Muscle layer of duodenum (tissue), 2 donors: ENCODE measurements around the gene RNF31.
"Not testable (repeated sequence)": the region's sequence is repeated elsewhere in the genome, so short reads cannot be mapped to it uniquely, and the experiment has no call there.

Experiments used
- H3K27ac ChIP-seq: one replicate; pipeline ENCODE4 v1.7.0; 2013; ENCODE audit warnings: mild to moderate bottlenecking, low read length
- H3K27me3 ChIP-seq: one replicate; pipeline ENCODE4 v1.7.0; 2013; ENCODE audit warnings: low read depth, mild to moderate bottlenecking, control low read depth, low read length
- H3K36me3 ChIP-seq, 2 donors: one replicate each; pipeline ENCODE4 v1.7.0; 2013; ENCODE audit warnings: low read length in 2 of 2, control low read depth in 1 of 2, mild to moderate bottlenecking in 1 of 2; ENCODE audit not compliant: insufficient read depth in 2 of 2, control insufficient read depth in 1 of 2
- H3K4me1 ChIP-seq, 2 donors: one replicate each; pipeline ENCODE4 v1.7.0; 2013; ENCODE audit warnings: low read length in 2 of 2, mild to moderate bottlenecking in 2 of 2, control low read depth in 1 of 2, moderate library complexity in 1 of 2; ENCODE audit not compliant: insufficient read depth in 2 of 2, control insufficient read depth in 1 of 2
- H3K4me3 ChIP-seq, 2 donors: one replicate each; pipeline ENCODE4 v1.7.0; 2013; ENCODE audit warnings: low read length in 2 of 2, low read depth in 1 of 2, mild to moderate bottlenecking in 1 of 2
- H3K9me3 ChIP-seq, 2 donors: one replicate each; pipeline ENCODE4 v1.7.0; 2013; ENCODE audit warnings: low read length in 2 of 2, control low read depth in 1 of 2, mild to moderate bottlenecking in 1 of 2; ENCODE audit not compliant: control insufficient read depth in 1 of 2
- donor health status: healthy.

The RNF31 gene

GRCh38 chr14:24198814-24199524 is 51.7 kb downstream of the RNF31 start:
- peaks cover 14 to 21% of the 10 kb centered on the region in 2 donors for H3K4me1 ChIP-seq
- no peak overlapping the region for H3K27ac ChIP-seq
- H3K27me3 ChIP-seq = no peaks in the 10 kb centered on the region
- no peaks in the 10 kb centered on the region for H3K9me3 ChIP-seq
- H3K36me3 ChIP-seq = peaks cover 4 to 10% of the 10 kb centered on the region in 2 donors
- no peak overlapping the region for H3K4me3 ChIP-seq

- not testable (repeated sequence) for H3K9me3 ChIP-seq, H3K4me1 ChIP-seq, H3K4me3 ChIP-seq, H3K27ac ChIP-seq, H3K27me3 ChIP-seq
- H3K36me3 ChIP-seq = peaks cover 20 to 30% of the 10 kb centered on the region in 2 donors
Observed at GRCh38 chr14:24202538-24202937, 55.2 kb downstream of the RNF31 start.

DNA sequence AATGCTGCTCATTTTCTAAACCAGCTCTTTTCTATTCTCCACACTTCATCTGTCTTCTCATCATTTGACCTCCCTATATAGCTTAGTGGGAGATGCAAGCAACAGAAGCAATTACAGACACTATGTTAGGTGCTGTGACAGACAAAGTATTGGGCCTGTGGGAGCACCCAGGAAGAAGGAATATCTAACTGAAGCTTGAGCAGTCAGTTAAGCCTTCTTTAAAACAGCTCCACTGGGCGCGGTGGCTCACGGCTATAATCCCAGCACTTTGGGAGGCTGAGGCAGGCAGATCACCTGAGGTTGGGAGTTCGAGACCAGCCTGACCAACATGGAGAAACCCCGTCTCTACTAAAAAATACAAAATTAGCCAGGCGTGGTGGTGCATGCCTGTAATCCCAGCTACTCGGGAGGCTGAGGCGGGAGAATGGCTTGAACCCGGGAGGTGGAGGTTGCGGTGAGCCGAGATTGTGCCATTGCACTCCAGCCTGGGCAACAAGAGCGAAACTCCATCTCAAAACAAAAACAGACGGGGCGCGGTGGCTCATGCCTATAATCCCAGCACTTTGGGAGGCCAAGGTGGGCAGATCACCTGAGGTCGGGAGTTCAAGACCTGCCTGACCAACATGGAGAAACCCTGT is 56.1 kb downstream of the RNF31 start:
- H3K27me3 ChIP-seq, H3K4me3 ChIP-seq, H3K4me1 ChIP-seq, H3K9me3 ChIP-seq, H3K27ac ChIP-seq: not testable (repeated sequence)
- H3K36me3 ChIP-seq = peaks cover 27 to 38% of the 10 kb centered on the region in 2 donors

DNA sequence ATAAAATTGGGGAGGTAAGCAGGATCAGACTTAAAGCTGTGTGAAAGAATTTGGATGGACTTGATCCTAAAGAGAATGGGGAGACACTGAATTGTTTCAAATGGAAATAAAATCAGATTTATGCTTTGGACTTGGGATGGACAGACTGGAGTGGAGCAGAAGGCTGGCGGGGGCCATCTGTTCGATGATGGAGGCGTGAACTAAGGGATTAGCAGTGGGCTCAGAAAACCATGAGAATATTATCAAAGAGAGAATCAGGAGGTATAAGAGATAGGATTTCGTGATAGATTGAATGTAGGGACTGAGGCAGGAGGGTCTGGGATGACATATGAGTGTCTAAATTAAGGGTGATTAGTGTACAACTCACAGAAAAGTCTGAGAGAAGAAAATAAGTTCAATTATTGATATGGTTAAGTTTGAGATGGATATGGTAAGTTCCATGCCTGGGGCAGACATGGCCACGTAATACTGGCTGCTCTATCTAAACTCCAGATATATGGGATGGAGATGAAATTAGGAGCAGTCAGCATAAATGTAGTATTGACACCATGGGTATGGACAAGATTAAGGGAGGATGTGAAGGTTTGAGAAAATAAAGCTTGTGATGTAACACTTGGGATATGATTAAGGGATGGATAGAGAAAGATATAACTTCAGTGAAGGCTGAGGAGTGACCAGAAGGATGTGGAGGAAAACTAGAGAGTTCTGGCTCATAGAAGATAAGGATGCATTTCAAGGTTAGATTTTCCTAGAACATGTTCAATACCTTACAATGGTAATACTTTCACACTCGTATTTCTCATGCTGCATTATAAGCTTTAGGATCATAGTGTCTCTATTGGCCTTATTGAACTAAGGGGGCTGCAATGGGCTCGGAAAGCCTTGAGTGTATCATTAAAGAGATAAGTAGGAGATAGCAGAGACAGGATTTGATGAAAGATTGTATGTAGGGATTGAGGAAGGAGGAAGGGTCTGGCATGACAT is 57.2 kb downstream of the RNF31 start:
- no peak overlapping the region for H3K4me3 ChIP-seq
- H3K4me1 ChIP-seq = peaks cover 0 to 4% of the 10 kb centered on the region in 2 donors
- H3K27me3 ChIP-seq = no peaks in the 10 kb centered on the region
- H3K36me3 ChIP-seq = peaks cover 35 to 44% of the 10 kb centered on the region in 2 donors
- H3K27ac ChIP-seq = no peak overlapping the region
- H3K9me3 ChIP-seq = no peaks in the 10 kb centered on the region

- H3K4me1 ChIP-seq = peaks cover 4% of the 10 kb centered on the region in 2 donors
- H3K9me3 ChIP-seq = no peaks in the 10 kb centered on the region
- H3K4me3 ChIP-seq = no peak overlapping the region
- H3K36me3 ChIP-seq = peaks cover 52% of the 10 kb centered on the region in 2 donors
- no peaks in the 10 kb centered on the region for H3K27me3 ChIP-seq
- H3K27ac ChIP-seq = no peak overlapping the region
Observed at GRCh38 chr14:24206260-24207103, 59.2 kb downstream of the RNF31 start.

DNA sequence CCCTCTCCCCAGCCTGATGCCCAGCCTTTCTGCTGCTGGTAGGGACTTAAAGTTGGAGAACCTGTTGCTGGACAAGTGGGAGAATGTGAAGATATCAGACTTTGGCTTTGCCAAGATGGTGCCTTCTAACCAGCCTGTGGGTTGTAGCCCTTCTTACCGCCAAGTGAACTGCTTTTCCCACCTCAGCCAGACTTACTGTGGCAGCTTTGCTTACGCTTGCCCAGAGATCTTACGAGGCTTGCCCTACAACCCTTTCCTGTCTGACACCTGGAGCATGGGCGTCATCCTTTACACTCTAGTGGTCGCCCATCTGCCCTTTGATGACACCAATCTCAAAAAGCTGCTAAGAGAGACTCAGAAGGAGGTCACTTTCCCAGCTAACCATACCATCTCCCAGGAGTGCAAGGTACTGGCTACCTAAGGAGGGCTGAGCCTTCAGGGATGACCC is 59.8 kb downstream of the RNF31 start:
- no peak overlapping the region for H3K4me3 ChIP-seq
- peaks cover 49 to 54% of the 10 kb centered on the region in 2 donors for H3K36me3 ChIP-seq
- no peaks in the 10 kb centered on the region for H3K9me3 ChIP-seq
- no peak overlapping the region for H3K27ac ChIP-seq
- H3K4me1 ChIP-seq = peaks cover 4 to 9% of the 10 kb centered on the region in 2 donors
- H3K27me3 ChIP-seq = no peaks in the 10 kb centered on the region

DNA sequence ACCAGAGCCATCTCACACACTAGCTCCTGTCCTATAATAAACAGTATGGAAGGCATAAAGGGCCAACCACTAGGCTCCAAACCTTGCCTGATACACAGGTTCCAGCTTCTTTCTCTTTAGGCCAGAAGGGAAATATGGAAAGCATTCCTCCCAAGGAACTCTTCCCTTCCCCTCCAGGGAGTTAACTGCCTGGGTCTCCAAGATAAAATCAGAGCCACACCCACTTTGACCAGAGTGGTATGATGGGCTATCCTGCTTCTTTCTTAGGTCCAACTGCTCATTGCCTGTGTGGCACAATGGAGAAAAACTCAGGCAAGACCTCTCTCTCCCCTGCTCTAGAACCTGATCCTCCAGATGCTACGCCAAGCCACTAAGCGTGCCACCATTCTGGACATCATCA is 60.3 kb downstream of the RNF31 start:
- H3K4me1 ChIP-seq = peaks cover 4 to 9% of the 10 kb centered on the region in 2 donors
- H3K36me3 ChIP-seq = peaks cover 49 to 54% of the 10 kb centered on the region in 2 donors
- H3K9me3 ChIP-seq = no peaks in the 10 kb centered on the region
- H3K27ac ChIP-seq = no peak overlapping the region
- H3K27me3 ChIP-seq = no peaks in the 10 kb centered on the region
- no peak overlapping the region for H3K4me3 ChIP-seq
